ENCODE data around the gene JAKMIP2. TPM values are rescaled to one million over a fixed set of nuclear protein-coding genes. Genes with fewer than 3 reads are reported as not detected.
"Not testable (repeated sequence)": the region's sequence is repeated elsewhere in the genome, so short reads cannot be mapped to it uniquely, and the experiment has no call there.

Gene JAKMIP2
- total RNA-seq, 1 experiment from 2014 or later, result not detected

GRCh38 chr5:147734894-147735293, 47.6 kb downstream of the JAKMIP2 start:
- Histone ChIP-seq H3K36me3 (no peaks in the 10 kb centered on the region), H3K9me3 (no peaks in the 10 kb centered on the region), H3K27me3 (peaks cover 14% of the 10 kb centered on the region), H3K4me3 (no peak overlapping the region)
- no peak for DNase-seq

GRCh38 chr5:147733075-147733474, 49.5 kb downstream of the JAKMIP2 start:
- no peak for DNase-seq

GRCh38 chr5:147732291-147732883, 50.1 kb downstream of the JAKMIP2 start:
- peaks cover 5% of the 10 kb centered on the region for H3K27me3 ChIP-seq
- no peaks in the 10 kb centered on the region for H3K9me3 ChIP-seq
- no peak for DNase-seq
- H3K4me3 ChIP-seq, result no peak overlapping the region
- no peaks in the 10 kb centered on the region for H3K36me3 ChIP-seq

More at GRCh38 chr5:147733075-147733474, 49.5 kb downstream of the JAKMIP2 start:
- no peaks in the 10 kb centered on the region for H3K36me3 ChIP-seq
- H3K9me3 ChIP-seq, result no peaks in the 10 kb centered on the region
- H3K4me3 ChIP-seq, result no peak overlapping the region
- peaks cover 8% of the 10 kb centered on the region for H3K27me3 ChIP-seq

GRCh38 chr5:147731431-147732290, 50.9 kb downstream of the JAKMIP2 start:
- Histone ChIP-seq H3K4me3 (no peak overlapping the region), H3K9me3 (no peaks in the 10 kb centered on the region), H3K27me3 (peaks cover 2% of the 10 kb centered on the region; the same call in 1 of the 2 replicates), H3K36me3 (no peaks in the 10 kb centered on the region)
- DNase-seq, result no peak

GRCh38 chr5:147727200-147727599, 55.3 kb downstream of the JAKMIP2 start:
- Histone ChIP-seq H3K36me3 (no peaks in the 10 kb centered on the region), H3K4me3 (no peak overlapping the region), H3K27me3 (peaks cover 6% of the 10 kb centered on the region; the same call in 1 of the 2 replicates), H3K9me3 (no peaks in the 10 kb centered on the region)
- no peak for DNase-seq

GRCh38 chr5:147721191-147721960, 61.2 kb downstream of the JAKMIP2 start:
- H3K27me3 ChIP-seq, result not testable (repeated sequence)

GRCh38 chr5:147713550-147714295, 68.8 kb downstream of the JAKMIP2 start:
- DNase-seq, result no peak
- Histone ChIP-seq H3K27me3 (no peaks in the 10 kb centered on the region), H3K9me3 (no peaks in the 10 kb centered on the region), H3K4me3 (no peak overlapping the region), H3K36me3 (no peaks in the 10 kb centered on the region)

More at GRCh38 chr5:147721191-147721960, 61.2 kb downstream of the JAKMIP2 start:
- not testable (repeated sequence) for H3K4me3 ChIP-seq, DNase-seq, H3K36me3 ChIP-seq, H3K9me3 ChIP-seq

GRCh38 chr5:147712598-147712997, 69.9 kb downstream of the JAKMIP2 start:
- no peak for DNase-seq
- Histone ChIP-seq H3K4me3 (no peak overlapping the region), H3K27me3 (no peaks in the 10 kb centered on the region), H3K9me3 (no peaks in the 10 kb centered on the region), H3K36me3 (no peaks in the 10 kb centered on the region)

- Histone ChIP-seq H3K27me3 (no peaks in the 10 kb centered on the region), H3K36me3 (no peaks in the 10 kb centered on the region), H3K4me3 (no peak overlapping the region), H3K9me3 (no peaks in the 10 kb centered on the region)
- DNase-seq, result no peak
These were observed 70.5 kb downstream of the JAKMIP2 start for GRCh38 chr5:147712019-147712418.

GRCh38 chr5:147711019-147711418, 71.5 kb downstream of the JAKMIP2 start:
- DNase-seq, result no peak
- Histone ChIP-seq H3K4me3 (no peak overlapping the region), H3K36me3 (no peaks in the 10 kb centered on the region), H3K27me3 (no peaks in the 10 kb centered on the region), H3K9me3 (no peaks in the 10 kb centered on the region)

GRCh38 chr5:147708708-147709107, 73.8 kb downstream of the JAKMIP2 start:
- Histone ChIP-seq H3K36me3 (no peaks in the 10 kb centered on the region), H3K4me3 (no peak overlapping the region), H3K27me3 (no peaks in the 10 kb centered on the region), H3K9me3 (no peaks in the 10 kb centered on the region)
- DNase-seq, result no peak

- DNase-seq, result no peak
- H3K36me3 ChIP-seq, result no peaks in the 10 kb centered on the region
- H3K9me3 ChIP-seq, result no peaks in the 10 kb centered on the region
- H3K27me3 ChIP-seq, result peaks cover 8% of the 10 kb centered on the region; the same call in 1 of the 2 replicates
- H3K4me3 ChIP-seq, result no peak overlapping the region
These were observed 78.0 kb downstream of the JAKMIP2 start for GRCh38 chr5:147704544-147704943.

- no peak overlapping the region for H3K4me3 ChIP-seq
- H3K36me3 ChIP-seq, result no peaks in the 10 kb centered on the region
- H3K27me3 ChIP-seq, result peaks cover 9% of the 10 kb centered on the region; the same call in 1 of the 2 replicates
- no peaks in the 10 kb centered on the region; the same call in 1 of the 2 replicates for H3K9me3 ChIP-seq
- DNase-seq, result no peak
These were observed 81.1 kb downstream of the JAKMIP2 start for GRCh38 chr5:147701468-147701867.

- Histone ChIP-seq H3K36me3 (no peaks in the 10 kb centered on the region), H3K27me3 (peaks cover 9% of the 10 kb centered on the region; the same call in 1 of the 2 replicates), H3K4me3 (no peak overlapping the region), H3K9me3 (no peaks in the 10 kb centered on the region; the same call in 1 of the 2 replicates)
- DNase-seq, result no peak
These were observed 82.9 kb downstream of the JAKMIP2 start for GRCh38 chr5:147699496-147700088.

GRCh38 chr5:147697380-147697779, 85.1 kb downstream of the JAKMIP2 start:
- no peaks in the 10 kb centered on the region for H3K36me3 ChIP-seq
- DNase-seq, result no peak
- H3K9me3 ChIP-seq, result no peaks in the 10 kb centered on the region; the same call in 1 of the 2 replicates
- no peak overlapping the region for H3K4me3 ChIP-seq
- peaks cover 15% of the 10 kb centered on the region for H3K27me3 ChIP-seq

- no peak for DNase-seq
- peaks cover 9% of the 10 kb centered on the region for H3K27me3 ChIP-seq
- no peak overlapping the region for H3K4me3 ChIP-seq
- no peaks in the 10 kb centered on the region for H3K36me3 ChIP-seq
- no peaks in the 10 kb centered on the region; the same call in 1 of the 2 replicates for H3K9me3 ChIP-seq
These were observed 87.8 kb downstream of the JAKMIP2 start for GRCh38 chr5:147694772-147695171.
